Dermis blood vessel endothelial cell (primary cell): Measurements from ENCODE around the gene OR2A25. TPM values are rescaled to one million over a fixed set of nuclear protein-coding genes. Genes with fewer than 3 reads are reported as not detected.

ENCODE experiments used
- DNase-seq: peaks from one replicate; pipeline ENCODE4 v3.0.0; 2010
- total RNA-seq: library from RNA; depleted of rRNA; stranded (reverse); fragments of >200 nt; gene quantifications from 2 replicates; pipeline ENCODE4 v1.2.3, GENCODE V29; 2014

OR2A25 gene
- total RNA-seq, 1 donor from 2014 or later: not detected

GRCh38 chr7:144074374-144074773, 4.8 kb downstream of the OR2A25 start:
- no peak for DNase-seq

GRCh38 chr7:144085978-144086377, 16.4 kb downstream of the OR2A25 start, which contains the start of gene OR2A12:
OR2A12 (plus strand) TSS chr7:144086278; CDS start chr7:144095108, 8,830 bp downstream.
- no peak for DNase-seq

GRCh38 chr7:144086730-144087129, 17.1 kb downstream of the OR2A25 start:
- no peak for DNase-seq

- no peak for DNase-seq
These were observed 17.6 kb downstream of the OR2A25 start for GRCh38 chr7:144087230-144087629.

GRCh38 chr7:144090667-144091066, 21.1 kb downstream of the OR2A25 start:
- DNase-seq: no peak

- no peak for DNase-seq
These were observed 29.2 kb downstream of the OR2A25 start for GRCh38 chr7:144098776-144099175.

GRCh38 chr7:144100607-144101006, 31.0 kb downstream of the OR2A25 start:
- DNase-seq: no peak

- DNase-seq: no peak
These were observed 32.4 kb downstream of the OR2A25 start for GRCh38 chr7:144102041-144102440.

- no peak for DNase-seq
These were observed 35.6 kb downstream of the OR2A25 start for GRCh38 chr7:144105211-144105610.

- DNase-seq: no peak
These were observed 39.7 kb downstream of the OR2A25 start, which contains the start of gene OR2A2 for GRCh38 chr7:144109283-144109682. OR2A2 (plus strand) TSS chr7:144109583; CDS start chr7:144109583, 0 bp downstream.

- DNase-seq: no peak
These were observed 40.7 kb downstream of the OR2A25 start for GRCh38 chr7:144110272-144110671.

- DNase-seq: no peak
These were observed 44.0 kb downstream of the OR2A25 start for GRCh38 chr7:144113651-144114050.

GRCh38 chr7:144118341-144118740, 48.7 kb downstream of the OR2A25 start:
- DNase-seq: no peak

- no peak for DNase-seq
These were observed 53.3 kb downstream of the OR2A25 start, which contains the start of gene OR2A14 for GRCh38 chr7:144122876-144123275. OR2A14 (plus strand) TSS chr7:144123176; CDS start chr7:144129113, 5,937 bp downstream.

Other genes with a start within 250 kb of the OR2A25 start
- gene TCAF1, start 167.6 kb upstream of the OR2A25 start, total RNA-seq: 59.4 and 75.6 TPM in 2 replicates
- not detected in 2 replicates for gene OR2F2, start 134.6 kb upstream of the OR2A25 start, total RNA-seq
- gene OR2F1, start 115.0 kb upstream of the OR2A25 start, total RNA-seq: not detected in 2 replicates
- gene OR6B1, start 69.5 kb upstream of the OR2A25 start, total RNA-seq: not detected in 2 replicates
- not detected in 2 replicates for gene OR2A5, start 20.9 kb upstream of the OR2A25 start, total RNA-seq
- not detected in 2 replicates for gene OR2A12, start 16.5 kb downstream of the OR2A25 start, total RNA-seq
- gene OR2A2, start 39.8 kb downstream of the OR2A25 start, total RNA-seq: not detected in 2 replicates
- not detected in 2 replicates for gene OR2A14, start 53.4 kb downstream of the OR2A25 start, total RNA-seq
- 0.17 TPM in 1 of 2 replicates, not detected in the other for gene CTAGE4, start 113.7 kb downstream of the OR2A25 start, total RNA-seq
- gene ARHGEF35, start 126.0 kb downstream of the OR2A25 start, total RNA-seq: under 0.01 and 0.23 TPM in 2 replicates
- gene OR2A42, start 169.8 kb downstream of the OR2A25 start, total RNA-seq: not detected in 2 replicates
- gene OR2A7, start 195.0 kb downstream of the OR2A25 start, total RNA-seq: 0.05 TPM in 1 of 2 replicates, not detected in the other
- gene CTAGE8, start 199.5 kb downstream of the OR2A25 start, total RNA-seq: 0.14 TPM in 1 of 2 replicates, not detected in the other
- gene OR2A1, start 242.6 kb downstream of the OR2A25 start, total RNA-seq: not detected in 2 replicates